Suprapubic skin (tissue), 4 donors: ENCODE measurements around the gene SLC18A2. TPM values are rescaled to one million over a fixed set of nuclear protein-coding genes. Genes with fewer than 3 reads are reported as not detected.

Experiments used
- DNase-seq, 2 donors: peaks; one replicate each; pipeline ENCODE4 v3.0.0-alpha.2; 2019; ENCODE audit warnings: low spot score in 2 of 2
- H3K27ac ChIP-seq: fragments of 200-600 bp; sonication (generic); one replicate; pipeline ENCODE4 v1.5.1; 2019
- H3K27me3 ChIP-seq: fragments of 200-600 bp; sonication (generic); one replicate; pipeline ENCODE4 v1.5.1; 2019
- H3K36me3 ChIP-seq: fragments of 200-600 bp; sonication (generic); one replicate; pipeline ENCODE4 v1.5.1; 2019
- H3K4me1 ChIP-seq: fragments of 200-600 bp; sonication (generic); one replicate; pipeline ENCODE4 v1.5.1; 2019
- H3K4me3 ChIP-seq: fragments of 200-600 bp; sonication (generic); one replicate; pipeline ENCODE4 v1.5.1; 2019; ENCODE audit warnings: mild to moderate bottlenecking
- H3K9me3 ChIP-seq: fragments of 200-600 bp; sonication (generic); one replicate; pipeline ENCODE4 v1.5.1; 2019
- EP300 ChIP-seq: sonication (generic); formaldehyde crosslinking; IDR thresholded peaks from one replicate; pipeline ENCODE4 v1.6.1; 2017; ENCODE audit warnings: antibody characterized with exemption
- POLR2A ChIP-seq, 2 donors: fragments of 450-650 bp; IDR thresholded peaks; one replicate each; pipeline ENCODE4 v1.6.1; 2017; ENCODE audit warnings: antibody characterized with exemption in 2 of 2, mild to moderate bottlenecking in 2 of 2, moderate library complexity in 2 of 2
- POLR2AphosphoS5 ChIP-seq, 3 donors: sonication (generic); formaldehyde crosslinking; IDR thresholded peaks; one replicate each; pipeline ENCODE4 v1.6.1; 2017; ENCODE audit warnings: antibody characterized with exemption in 3 of 3
- WGBS: methylation state at CpG from one replicate; pipeline ENCODE4 v1.1.5; 2018; 5-methylcytosine and 5-hydroxymethylcytosine counted together
- total RNA-seq, 4 donors: library from RNA; depleted of rRNA; stranded (reverse); fragments of >200 nt; gene quantifications; one replicate each; pipeline ENCODE4 v1.1.0, GENCODE V29; 2016
- TF ChIP-seq, protein P1 (sequence below), 2 donors: fragments of 200-600 bp in 1 of 2; fragments of 450-650 bp in 1 of 2; sonication (generic) in 1 of 2; IDR thresholded peaks; one replicate each; pipeline ENCODE4 v1.5.1; 2016 to 2019; ENCODE audit warnings: antibody characterized with exemption in 2 of 2, mild to moderate bottlenecking in 1 of 2, moderate library complexity in 1 of 2

Gene SLC18A2
- total RNA-seq, 4 donors from 2014 or later, result 2.7 to 10.5 (median 5.4) TPM

DNA sequence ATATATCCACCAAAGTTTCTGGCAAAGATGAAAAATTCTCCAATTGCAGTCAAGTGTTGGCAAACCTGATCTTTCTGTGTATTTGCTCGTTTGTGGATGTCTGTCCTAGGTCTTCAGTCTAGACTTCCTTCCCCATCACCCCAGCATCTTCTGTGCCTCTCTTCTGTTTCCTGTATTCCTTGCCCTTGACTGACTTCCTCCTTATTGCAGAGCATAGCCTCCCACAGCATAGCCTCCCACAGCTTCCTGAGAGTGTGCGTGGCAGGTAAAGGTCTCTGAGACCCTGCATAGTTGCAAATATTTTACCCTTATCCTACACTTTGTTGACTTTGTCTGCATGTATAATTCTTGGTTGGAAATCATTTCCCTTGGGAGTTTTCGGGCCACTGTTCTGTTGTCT lies 18.4 kb downstream of the SLC18A2 start:
- Histone ChIP-seq H3K9me3 (no peaks in the 10 kb centered on the region), H3K27ac (no peak overlapping the region), H3K27me3 (peaks cover 41% of the 10 kb centered on the region), H3K36me3 (no peaks in the 10 kb centered on the region), H3K4me1 (no peaks in the 10 kb centered on the region), H3K4me3 (no peak overlapping the region)
- TF ChIP-seq POLR2A (IDR thresholded peaks at IDR 0.05) (no peak), EP300 (no peak)
- 52% methylated on average over 3 of the region's 3 CpGs for WGBS
- no peak for DNase-seq

DNA sequence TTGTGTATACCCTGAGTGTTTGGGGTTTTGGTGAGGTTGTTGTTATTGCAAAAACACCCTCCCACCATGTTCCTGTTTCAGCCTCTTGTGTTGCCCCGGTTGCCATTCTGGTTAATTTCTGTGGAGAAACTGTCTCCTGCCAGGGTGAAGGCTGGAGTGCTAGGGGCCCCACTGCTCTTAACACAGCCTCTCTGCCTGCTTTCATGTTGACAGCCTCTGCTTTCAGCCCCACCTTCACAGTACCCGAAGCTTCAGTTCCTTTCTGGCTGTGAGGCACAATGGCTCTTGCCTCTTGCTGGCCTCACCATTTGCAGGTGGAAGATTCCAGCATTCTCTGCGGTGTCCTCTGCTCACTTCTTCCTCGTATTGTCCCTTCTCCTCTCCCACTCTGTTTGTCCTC lies 19.2 kb downstream of the SLC18A2 start:
- Histone ChIP-seq H3K9me3 (no peaks in the 10 kb centered on the region), H3K36me3 (no peaks in the 10 kb centered on the region), H3K27ac (no peak overlapping the region), H3K4me1 (no peaks in the 10 kb centered on the region), H3K27me3 (peaks cover 41% of the 10 kb centered on the region), H3K4me3 (no peak overlapping the region)
- TF ChIP-seq POLR2A (IDR thresholded peaks at IDR 0.05) (no peak), POLR2AphosphoS5 (IDR thresholded peaks at IDR 0.05) (no peak), EP300 (no peak)
- TF ChIP-seq, protein P1, sequence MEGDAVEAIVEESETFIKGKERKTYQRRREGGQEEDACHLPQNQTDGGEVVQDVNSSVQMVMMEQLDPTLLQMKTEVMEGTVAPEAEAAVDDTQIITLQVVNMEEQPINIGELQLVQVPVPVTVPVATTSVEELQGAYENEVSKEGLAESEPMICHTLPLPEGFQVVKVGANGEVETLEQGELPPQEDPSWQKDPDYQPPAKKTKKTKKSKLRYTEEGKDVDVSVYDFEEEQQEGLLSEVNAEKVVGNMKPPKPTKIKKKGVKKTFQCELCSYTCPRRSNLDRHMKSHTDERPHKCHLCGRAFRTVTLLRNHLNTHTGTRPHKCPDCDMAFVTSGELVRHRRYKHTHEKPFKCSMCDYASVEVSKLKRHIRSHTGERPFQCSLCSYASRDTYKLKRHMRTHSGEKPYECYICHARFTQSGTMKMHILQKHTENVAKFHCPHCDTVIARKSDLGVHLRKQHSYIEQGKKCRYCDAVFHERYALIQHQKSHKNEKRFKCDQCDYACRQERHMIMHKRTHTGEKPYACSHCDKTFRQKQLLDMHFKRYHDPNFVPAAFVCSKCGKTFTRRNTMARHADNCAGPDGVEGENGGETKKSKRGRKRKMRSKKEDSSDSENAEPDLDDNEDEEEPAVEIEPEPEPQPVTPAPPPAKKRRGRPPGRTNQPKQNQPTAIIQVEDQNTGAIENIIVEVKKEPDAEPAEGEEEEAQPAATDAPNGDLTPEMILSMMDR (IDR thresholded peaks at IDR 0.05), result no peak
- 53% methylated on average over 4 of the region's 4 CpGs for WGBS
- DNase-seq, result no peak

DNA sequence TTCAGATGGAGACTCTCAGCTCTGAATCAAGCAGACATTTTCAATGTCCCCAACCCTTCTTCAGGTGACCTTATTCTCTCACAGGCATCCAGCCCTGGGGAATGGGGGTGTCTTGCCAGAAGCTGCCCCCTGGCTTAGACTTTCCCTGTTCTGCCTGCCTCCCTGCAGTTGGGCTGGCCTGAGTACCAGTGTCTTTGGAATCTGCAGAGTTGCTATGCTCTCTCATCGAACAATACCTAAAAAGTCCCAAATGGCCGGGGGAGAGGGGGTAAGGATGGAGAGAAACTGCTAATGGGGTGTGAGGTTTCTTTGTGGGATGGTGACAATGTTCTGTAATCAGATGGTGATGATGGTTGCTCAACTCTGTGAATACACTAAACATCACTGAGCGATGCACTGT lies 20.6 kb downstream of the SLC18A2 start:
- H3K9me3 ChIP-seq, result no peaks in the 10 kb centered on the region
- H3K4me3 ChIP-seq, result no peak overlapping the region
- 88% methylated on average over 3 of the region's 3 CpGs for WGBS
- H3K27ac ChIP-seq, result no peak overlapping the region
- H3K4me1 ChIP-seq, result no peaks in the 10 kb centered on the region
- DNase-seq, result no peak
- H3K27me3 ChIP-seq, result peaks cover 34% of the 10 kb centered on the region
- TF ChIP-seq, protein P1 (IDR thresholded peaks at IDR 0.05), result no peak
- no peak for TF ChIP-seq POLR2A (IDR thresholded peaks at IDR 0.05)
- TF ChIP-seq EP300, result no peak
- no peak for TF ChIP-seq POLR2AphosphoS5 (IDR thresholded peaks at IDR 0.05)
- no peaks in the 10 kb centered on the region for H3K36me3 ChIP-seq

DNA sequence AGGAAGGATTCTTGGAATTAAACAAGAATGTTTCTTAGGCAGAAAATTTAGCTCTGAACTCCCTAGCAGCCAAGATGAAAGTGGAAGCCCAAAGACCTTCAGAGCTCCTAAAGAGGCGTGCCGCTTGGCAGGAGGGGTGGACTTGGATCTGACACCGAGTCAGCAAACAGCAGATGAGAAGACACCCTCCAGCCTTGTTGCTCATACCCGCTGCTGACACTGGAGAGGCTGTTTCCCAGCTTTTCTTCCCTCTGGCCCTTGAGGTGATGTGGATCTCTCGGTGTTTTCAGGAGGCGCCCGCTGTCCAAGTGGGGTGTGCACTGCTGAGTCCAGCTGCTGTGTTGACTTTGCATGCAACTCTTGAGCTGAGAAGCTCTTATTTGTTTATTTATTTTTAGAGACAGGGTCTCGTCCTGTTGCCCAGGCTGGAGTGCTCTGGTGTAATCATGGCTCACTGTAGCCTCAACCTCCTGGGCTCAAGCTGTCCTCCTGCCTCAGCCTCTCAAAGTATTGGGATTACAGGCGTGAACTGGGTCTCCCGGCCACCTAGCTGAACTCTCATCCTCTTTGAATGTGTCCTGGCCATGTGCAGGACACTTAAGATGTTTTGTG lies 21.5 kb downstream of the SLC18A2 start:
- Histone ChIP-seq H3K4me1 (no peaks in the 10 kb centered on the region), H3K4me3 (no peak overlapping the region), H3K36me3 (no peaks in the 10 kb centered on the region), H3K9me3 (no peaks in the 10 kb centered on the region), H3K27me3 (peaks cover 27% of the 10 kb centered on the region), H3K27ac (no peak overlapping the region)
- WGBS, result 69% methylated on average over 10 of the region's 10 CpGs
- no peak for DNase-seq
- TF ChIP-seq POLR2AphosphoS5 (IDR thresholded peaks at IDR 0.05), result no peak
- TF ChIP-seq, protein P1 (IDR thresholded peaks at IDR 0.05), result no peak
- no peak for TF ChIP-seq EP300
- TF ChIP-seq POLR2A (IDR thresholded peaks at IDR 0.05), result no peak

DNA sequence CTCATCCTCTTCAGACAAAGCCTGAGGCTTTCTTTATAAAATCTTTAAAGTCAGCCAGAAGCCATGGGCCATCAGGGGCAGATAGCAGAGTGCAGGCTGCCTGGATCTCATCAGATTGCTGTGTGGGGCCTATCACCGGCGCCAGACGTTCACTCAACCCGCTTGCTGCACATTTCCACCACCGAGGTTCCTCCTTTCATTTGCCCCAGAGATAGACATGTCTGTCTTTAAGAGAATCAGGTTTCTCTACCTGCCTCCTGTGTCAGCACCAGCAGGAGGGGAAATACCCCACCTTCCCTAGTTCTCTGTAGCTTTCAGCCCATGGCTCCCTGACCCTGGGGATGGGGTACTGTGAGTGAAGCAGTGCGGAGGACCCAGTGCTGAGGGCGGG lies 22.0 kb downstream of the SLC18A2 start:
- no peaks in the 10 kb centered on the region for H3K4me1 ChIP-seq
- H3K36me3 ChIP-seq, result no peaks in the 10 kb centered on the region
- no peaks in the 10 kb centered on the region for H3K9me3 ChIP-seq
- H3K27me3 ChIP-seq, result peaks cover 23% of the 10 kb centered on the region
- no peak overlapping the region for H3K4me3 ChIP-seq
- DNase-seq, result no peak
- WGBS, result 75% methylated on average over 7 of the region's 7 CpGs
- TF ChIP-seq POLR2A (IDR thresholded peaks at IDR 0.05), result no peak
- no peak for TF ChIP-seq POLR2AphosphoS5 (IDR thresholded peaks at IDR 0.05)
- no peak for TF ChIP-seq EP300
- TF ChIP-seq, protein P1 (IDR thresholded peaks at IDR 0.05), result no peak
- H3K27ac ChIP-seq, result no peak overlapping the region

DNA sequence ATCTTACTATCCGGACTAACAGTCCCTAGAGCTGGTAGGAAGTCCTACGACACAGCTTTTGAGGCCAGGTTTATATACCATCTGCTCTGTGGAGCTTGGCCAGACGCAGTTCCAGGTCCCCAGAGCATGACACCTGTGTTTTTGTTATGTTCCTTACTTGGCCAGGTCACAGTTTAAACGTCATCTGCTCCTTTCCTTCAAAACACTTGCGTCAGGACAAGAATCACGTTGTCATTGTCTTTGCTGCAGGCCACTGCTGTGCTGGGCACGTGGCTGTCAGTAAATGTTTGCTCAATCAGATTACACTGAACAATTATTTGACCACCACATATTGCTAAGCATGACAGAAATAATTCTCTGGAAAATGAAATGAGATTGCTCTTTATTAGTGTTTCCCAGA lies 23.9 kb downstream of the SLC18A2 start:
- H3K4me3 ChIP-seq, result no peak overlapping the region
- H3K27ac ChIP-seq, result no peak overlapping the region
- TF ChIP-seq POLR2AphosphoS5 (IDR thresholded peaks at IDR 0.05), result no peak
- TF ChIP-seq, protein P1 (IDR thresholded peaks at IDR 0.05), result no peak
- TF ChIP-seq EP300, result no peak
- no peak for TF ChIP-seq POLR2A (IDR thresholded peaks at IDR 0.05)
- no peaks in the 10 kb centered on the region for H3K9me3 ChIP-seq
- peaks cover 23% of the 10 kb centered on the region for H3K27me3 ChIP-seq
- DNase-seq, result no peak
- no peaks in the 10 kb centered on the region for H3K36me3 ChIP-seq
- H3K4me1 ChIP-seq, result no peaks in the 10 kb centered on the region
- 80% methylated on average over 7 of the region's 7 CpGs for WGBS
